Measurements from ENCODE around the gene TXNRD2.

TXNRD2 gene

GRCh38 chr22:19966908-19967750 lies 25.5 kb upstream of the TXNRD2 start:
- no peak for DNase-seq (ENCODE audit: low read depth in 3 of 3)

DNA sequence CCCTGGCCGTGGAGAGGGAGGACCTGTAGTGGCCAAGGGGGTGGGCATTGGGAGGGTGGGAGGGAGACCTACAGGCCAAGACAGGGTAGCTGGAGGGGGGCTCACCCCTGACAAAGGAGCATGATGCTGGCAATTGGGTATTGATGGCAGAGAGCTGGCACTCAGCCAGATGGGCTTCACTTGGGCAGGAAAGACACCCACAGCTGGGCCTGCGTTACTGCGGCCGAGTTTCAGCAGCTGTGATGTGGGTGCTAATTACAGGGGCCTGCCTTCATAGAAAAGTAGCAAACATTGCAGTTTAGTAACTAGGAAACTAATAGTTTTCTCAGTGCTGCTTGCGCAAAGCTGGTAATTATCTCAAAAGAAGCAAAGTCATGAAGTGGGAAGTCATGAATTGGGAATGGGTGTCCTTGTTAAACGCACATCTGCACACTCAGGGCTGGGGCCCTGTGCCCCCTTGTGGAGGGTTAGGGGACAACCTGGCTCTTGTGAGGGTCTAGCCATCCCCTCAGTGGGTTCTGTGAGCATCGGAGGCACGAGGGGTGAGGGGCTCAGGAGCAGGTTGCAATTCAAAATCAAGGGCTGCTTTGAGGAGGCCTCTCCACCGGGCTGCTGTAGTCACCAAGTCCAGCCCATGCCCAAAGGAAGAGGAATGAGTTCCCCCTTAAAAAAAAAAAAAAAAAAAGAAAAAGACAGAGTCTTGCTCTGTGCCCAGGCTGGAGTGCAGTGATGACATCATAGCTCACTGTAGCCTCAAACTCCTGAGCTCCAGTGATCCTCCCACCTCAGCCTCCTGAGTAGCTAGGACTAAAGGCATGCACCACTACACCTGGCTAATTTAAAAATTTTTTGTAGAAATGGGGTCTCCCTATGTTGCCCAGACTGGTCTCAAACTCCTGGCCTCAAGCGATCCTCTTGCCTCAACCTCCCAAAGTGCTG lies 24.4 kb upstream of the TXNRD2 start:
- DNase-seq (ENCODE audit: low read depth in 3 of 3) = no peak

- DNase-seq (ENCODE audit: low read depth in 3 of 3) = no peak
Measured at GRCh38 chr22:19964701-19965386, 23.2 kb upstream of the TXNRD2 start.

DNA sequence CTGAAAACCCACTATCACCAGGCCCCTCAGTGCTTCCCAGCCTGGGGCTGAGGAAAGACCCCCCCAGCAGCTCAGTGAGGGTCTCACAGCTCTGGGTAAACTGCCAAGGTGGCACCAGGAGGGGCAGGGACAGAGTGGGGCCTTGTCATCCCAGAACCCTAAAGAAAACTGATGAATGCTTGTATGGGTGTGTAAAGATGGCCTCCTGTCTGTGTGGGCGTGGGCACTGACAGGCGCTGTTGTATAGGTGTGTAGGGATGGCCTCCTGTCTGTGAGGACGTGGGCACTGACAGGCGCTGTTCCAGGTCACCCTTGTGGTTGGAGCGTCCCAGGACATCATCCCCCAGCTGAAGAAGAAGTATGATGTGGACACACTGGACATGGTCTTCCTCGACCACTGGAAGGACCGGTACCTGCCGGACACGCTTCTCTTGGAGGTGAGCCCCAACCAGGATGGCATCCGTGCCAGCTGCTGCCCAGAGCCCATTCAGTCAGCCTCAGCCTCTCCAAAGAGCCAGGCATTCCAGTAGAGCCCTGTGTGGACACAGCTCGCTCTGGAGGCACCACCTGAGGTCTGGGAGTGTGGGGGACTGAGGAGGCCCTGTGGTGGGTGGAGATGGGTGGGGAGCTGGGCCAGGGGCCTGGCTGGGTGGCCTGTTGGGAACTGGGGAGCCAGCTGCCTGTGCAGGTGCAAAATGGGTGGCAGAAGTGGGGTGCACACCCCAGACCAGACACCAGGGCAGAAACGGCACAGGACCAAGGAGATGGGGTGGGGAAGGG lies 22.4 kb upstream of the TXNRD2 start:
- DNase-seq (ENCODE audit: low read depth in 3 of 3) = no peak

DNA sequence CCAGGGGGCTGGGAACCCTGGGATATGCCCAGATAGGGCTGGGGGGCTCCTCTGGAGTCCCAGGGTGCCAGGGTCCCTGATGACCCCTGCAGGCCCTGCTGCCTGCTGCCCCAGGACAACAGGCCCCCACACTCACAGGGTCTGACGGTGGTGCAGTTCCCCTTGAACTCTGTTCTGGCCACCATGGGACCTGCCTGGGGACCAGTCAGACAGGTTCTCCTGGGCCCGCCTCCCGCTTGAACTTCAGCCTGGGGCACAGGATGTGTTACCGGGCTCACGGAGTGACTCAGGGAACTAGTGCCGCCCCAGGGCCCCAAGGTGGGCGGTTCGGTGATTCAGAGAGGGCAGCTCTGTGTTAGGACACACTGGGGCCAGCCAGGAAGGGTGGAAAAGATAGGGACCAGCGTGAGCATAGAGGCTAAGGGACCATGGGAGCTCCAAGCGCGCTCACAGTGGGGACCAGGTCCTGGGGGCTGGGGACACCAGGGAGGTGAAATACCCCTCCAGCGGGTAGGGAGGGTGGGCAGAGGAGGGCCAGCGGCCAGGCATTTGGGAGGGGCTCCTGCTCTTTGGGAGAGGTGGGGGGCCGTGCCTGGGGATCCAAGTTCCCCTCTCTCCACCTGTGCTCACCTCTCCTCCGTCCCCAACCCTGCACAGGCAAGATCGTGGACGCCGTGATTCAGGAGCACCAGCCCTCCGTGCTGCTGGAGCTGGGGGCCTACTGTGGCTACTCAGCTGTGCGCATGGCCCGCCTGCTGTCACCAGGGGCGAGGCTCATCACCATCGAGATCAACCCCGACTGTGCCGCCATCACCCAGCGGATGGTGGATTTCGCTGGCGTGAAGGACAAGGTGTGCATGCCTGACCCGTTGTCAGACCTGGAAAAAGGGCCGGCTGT lies 21.5 kb upstream of the TXNRD2 start:
- peak in 1 of 3 experiments; percentile 55 for DNase-seq (ENCODE audit: low read depth in 3 of 3)

DNA sequence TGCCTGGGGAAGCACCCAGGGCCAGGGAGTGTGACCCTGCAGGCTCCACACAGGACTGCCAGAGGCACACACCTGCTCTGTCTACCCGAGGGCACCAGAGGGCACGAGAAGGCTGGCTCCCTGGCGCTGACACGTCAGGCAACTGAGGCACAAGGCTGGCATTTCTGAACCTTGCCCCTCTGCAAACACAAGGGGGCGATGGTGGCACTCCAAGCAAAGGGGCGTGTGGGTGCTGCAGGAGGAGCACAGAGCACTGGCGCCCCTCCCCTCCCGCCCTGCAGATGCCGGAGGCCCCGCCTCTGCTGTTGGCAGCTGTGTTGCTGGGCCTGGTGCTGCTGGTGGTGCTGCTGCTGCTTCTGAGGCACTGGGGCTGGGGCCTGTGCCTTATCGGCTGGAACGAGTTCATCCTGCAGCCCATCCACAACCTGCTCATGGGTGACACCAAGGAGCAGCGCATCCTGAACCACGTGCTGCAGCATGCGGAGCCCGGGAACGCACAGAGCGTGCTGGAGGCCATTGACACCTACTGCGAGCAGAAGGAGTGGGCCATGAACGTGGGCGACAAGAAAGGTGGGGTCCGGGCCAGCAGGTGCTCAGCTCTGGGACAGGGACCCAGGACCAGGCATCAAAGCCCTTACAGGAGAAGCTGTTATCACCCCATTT lies 20.8 kb upstream of the TXNRD2 start:
- peak in 2 of 3 experiments; percentile 42 to 71 for DNase-seq (ENCODE audit: low read depth in 3 of 3)

DNA sequence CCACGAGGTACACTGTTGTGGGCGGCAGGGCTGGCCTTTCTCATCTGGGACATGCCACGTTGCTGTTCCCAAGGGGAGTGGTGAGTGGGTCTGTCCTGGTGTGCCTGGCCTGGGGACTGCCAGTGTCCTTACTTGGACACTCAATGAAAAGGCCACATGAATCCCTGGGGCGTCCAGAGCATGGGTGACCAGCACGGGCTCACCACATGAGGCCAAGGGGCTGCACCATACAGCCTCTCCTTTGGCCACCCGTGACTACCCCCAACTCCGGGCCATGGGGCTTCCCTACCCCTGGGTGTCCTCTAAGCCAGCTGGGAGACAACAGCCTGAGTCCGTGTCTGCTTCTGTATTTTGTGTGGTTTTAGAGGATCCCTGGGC lies 20.2 kb upstream of the TXNRD2 start:
- no peak for DNase-seq (ENCODE audit: low read depth in 3 of 3)

- DNase-seq (ENCODE audit: low read depth in 3 of 3) = no peak
Measured at GRCh38 chr22:19961201-19961580, 19.6 kb upstream of the TXNRD2 start.

GRCh38 chr22:19960491-19961200 lies 19.0 kb upstream of the TXNRD2 start:
- no peak for DNase-seq (ENCODE audit: low read depth in 3 of 3)

DNA sequence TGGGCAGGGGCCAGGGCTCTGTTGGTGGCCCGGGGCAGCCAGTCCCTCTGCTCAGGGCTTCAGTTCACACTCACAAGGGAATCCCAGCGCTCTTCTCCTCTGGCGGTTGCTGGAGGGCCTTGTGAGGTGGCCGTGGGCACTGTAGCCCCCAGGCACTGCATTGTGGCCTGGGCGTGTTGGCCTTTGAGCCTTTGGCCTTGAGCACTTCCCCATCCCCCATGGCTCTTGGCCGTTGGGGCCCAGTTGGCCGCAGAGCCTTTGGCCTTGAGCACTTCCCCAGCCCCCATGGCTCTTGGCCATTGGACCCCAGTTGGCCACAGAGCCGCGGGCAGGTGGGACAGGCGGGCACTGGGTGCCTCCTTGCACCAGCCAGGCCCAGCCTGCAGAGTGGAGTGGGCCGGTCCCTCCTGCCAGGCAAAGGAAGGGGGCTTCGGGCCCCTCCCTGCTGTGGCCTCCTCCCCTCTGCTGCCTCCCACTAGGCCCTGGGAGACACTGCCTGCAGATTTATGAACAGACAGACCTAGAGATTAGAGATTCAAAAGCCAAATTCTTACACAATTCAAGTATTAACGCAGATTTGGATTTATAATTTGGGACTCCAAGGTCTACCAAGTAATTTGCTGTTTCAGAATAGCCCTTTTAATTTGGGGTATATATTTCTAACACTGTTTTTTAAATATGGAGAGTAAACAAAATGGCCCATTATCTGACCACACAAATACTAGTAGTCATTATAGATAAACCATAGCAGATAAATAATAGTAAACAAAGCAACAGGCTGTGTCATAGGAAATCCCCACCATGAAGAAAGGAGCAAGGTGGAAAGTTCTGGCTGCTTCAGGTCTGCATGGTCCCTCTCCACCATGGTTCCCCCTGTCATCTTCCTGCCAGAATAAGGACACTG lies 18.2 kb upstream of the TXNRD2 start:
- DNase-seq (ENCODE audit: low read depth in 3 of 3) = no peak

GRCh38 chr22:19959043-19959586 lies 17.5 kb upstream of the TXNRD2 start:
- no peak for DNase-seq (ENCODE audit: low read depth in 3 of 3)

DNA sequence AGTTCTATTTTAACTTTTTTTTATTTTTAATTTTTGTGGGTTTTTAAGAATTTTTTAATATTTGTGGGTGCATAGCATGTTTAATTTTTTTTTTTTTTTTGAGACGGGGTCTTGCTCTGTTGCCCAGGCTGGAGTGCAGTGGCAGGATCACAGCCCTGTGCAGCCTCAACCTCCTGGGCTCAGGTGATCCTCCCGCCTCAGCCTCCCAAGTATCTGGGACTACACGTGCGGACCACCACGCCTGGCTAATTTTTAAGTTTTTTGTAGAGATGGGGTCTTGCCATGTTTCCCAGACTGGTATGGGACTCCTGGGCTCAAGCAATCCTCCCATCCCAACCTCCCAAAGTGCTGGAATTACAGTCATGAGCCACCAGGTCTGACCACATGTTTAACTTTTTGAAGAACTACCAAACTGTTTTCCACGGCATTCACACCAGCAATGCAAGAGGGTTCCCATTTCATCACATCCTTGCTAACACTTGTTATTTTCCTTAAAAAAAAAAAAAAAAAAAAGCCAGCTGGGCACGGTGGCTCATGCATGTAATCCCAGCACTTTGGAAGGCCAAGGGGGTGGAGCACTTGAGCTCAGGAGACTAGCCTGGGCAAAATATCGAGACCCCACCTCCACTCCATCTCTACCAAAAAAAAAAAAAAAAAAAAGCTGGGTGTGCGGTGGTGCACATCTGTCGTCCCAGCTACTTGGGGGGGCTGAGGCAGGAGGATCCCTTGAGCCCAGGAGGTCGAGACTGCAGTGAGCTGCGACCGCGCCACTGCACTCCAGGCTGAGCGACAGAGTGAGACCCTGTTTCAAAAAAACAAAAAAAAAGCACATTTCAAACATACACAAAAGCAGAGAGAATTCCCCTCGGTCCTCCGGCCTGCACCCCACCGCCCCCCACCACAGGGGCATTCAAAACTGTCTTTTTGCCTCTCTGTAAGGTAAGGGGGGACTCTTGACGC lies 16.7 kb upstream of the TXNRD2 start:
- DNase-seq (ENCODE audit: low read depth in 3 of 3) = no peak

DNA sequence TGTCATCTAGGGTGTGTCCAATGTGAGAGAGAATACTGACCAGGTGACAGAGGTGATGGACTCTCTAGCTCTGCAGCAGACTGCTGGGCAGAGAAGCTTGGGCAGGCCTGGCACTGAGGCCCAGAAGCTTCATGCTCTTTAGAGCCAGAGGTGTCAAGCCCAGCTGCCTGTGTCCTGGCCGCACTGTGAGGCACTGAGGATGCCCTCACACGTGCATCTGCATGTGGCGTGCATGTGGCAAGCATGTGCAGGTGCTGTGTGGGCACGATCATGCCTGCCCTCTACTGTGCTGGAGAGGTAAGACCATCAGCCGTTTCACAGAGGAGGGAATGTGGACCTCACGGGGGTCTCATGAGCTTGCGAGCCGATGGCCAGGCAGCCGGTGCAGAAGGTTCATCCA lies 15.8 kb upstream of the TXNRD2 start:
- DNase-seq (ENCODE audit: low read depth in 3 of 3) = no peak

DNA sequence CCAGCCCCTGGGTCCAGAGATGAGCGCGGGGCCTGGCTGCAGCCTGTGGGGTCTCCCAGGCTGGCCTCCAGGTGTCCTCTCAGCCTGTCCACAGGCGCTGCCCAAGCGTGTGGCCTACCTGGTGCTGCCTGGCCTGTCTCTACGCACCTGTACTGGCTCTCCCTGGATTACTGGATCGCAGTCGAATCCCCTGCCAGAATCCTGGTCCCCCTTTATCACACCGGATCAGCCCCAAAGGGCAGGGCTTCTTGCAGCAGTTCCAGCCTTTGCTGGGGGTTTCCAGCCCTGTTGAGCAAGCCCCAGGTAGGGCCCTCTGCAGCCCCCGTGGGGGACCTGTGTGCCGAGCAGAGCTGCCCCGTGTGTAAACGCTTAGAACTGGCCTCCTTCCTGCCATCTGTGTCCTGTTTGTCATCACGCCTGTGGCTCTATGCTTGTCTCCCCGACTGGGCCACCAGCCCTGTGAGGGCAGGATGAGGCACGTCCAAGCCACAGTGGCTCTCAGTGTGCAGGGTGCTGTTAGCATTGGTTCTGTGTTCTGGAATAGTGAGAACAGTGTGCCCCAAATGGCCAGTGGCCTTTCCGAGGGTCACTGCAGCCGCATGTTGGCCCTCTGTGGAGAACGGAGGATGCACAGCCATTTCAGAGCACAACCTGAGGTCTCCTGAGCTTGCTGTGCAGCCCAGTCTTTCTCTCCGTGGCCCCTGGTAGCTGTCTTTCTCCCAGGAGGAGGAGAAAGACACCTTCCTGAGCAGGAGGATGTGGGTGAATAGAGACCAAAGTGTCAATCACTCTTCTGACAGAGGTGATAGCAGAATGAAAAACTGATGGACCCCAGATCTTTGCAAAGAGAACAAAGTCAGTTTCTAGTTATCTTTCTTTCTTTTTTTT lies 13.9 kb upstream of the TXNRD2 start:
- no peak for DNase-seq (ENCODE audit: low read depth in 3 of 3)

GRCh38 chr22:19951346-19951745 lies 9.7 kb upstream of the TXNRD2 start:
- DNase-seq (ENCODE audit: low read depth in 3 of 3) = no peak

All from stimulated activated CD4-positive, alpha-beta T cell treated with anti-CD3 and anti-CD28 coated beads, TNF-alpha, amount 100 ng/mL, for 24 hours (primary cell).